HL-60/S4 (cell line): ENCODE results near the gene HSPB6.
"Not testable (repeated sequence)": the region's sequence is repeated elsewhere in the genome, so short reads cannot be mapped to it uniquely, and the experiment has no call there.

Experiments
- in situ Hi-C: fragments of 300-500 bp; cut with MboI; formaldehyde crosslinking; loops from 2 replicates; pipeline ENCODE4 v1.14.3; 2022; ENCODE audit warnings: low sequenced_read_pairs

Gene HSPB6

DNA sequence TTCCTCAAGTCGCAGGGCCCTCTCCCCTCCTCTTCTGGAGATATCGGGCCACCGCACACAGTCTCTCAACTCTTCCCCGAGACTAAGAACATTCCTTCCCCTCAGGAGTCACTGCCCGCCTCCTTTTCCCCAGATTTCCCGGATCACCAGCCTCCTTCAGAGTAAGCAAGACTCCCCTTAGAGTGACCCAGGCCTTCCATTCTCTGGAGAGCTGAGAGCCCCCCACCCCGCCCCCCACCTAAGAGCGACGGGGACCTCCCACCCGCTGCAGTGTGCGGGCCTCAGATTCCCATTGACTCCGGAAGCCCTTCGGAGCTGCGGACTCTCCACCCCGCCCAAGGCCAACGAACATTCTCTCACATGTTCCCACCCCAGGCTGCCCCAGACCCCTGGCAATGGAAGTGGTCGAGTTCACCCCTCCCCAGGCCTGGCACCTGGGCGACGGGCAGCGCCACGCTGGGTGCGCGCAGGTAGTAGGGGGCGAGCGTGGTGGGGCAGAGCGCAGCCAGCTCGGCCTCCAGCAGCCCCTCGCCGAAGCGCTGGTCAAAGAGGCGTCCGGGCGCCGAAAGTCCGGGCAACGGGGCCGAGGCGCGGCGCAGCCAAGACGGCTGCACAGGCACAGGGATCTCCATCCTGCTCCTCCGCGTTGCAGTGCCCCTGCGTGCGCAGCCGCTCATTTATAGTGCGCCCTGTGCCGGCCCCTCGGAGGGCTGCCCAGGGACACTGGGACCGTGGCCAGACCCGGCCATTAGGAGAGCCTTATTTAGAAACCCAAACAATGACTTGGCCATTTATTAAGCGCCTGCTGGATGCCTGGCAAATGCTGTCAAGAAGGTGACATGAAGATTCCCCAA, at the start of gene HSPB6:
Gene HSPB6, minus strand, starts transcription at position 653 of the 854 bp plus-strand sequence. Its CDS starts 21 bp downstream, at position 632.
- in situ Hi-C loops = no loop called here

GRCh38 chr19:35806597-35806996, 49.8 kb upstream of the HSPB6 start:
- in situ Hi-C loops = no loop called here

- in situ Hi-C loops = no loop called here
Measured at GRCh38 chr19:35805526-35806102, 48.8 kb upstream of the HSPB6 start.

- in situ Hi-C loops = no loop called here
Measured at GRCh38 chr19:35801828-35802227, 45.0 kb upstream of the HSPB6 start.

DNA sequence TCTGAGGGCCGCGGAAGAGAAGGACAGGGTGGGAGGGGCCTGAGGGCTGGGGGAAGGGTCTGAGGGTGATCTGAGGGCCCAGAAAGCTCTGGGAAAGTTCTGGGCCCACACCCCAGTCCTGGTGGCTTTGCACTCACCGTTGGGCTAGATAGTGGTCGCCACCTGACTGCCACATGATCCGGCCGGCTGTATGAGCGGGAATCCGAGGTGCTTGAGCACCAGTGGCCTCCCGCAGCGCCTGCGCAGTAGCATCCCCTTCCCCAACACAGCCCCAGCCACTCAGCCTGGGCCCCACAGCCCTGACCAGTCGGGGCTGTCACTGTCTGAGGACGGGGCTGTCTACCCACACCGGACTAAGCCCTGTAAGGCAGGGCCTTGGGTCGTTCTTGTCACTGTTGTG, 40.8 kb upstream of the HSPB6 start:
- in situ Hi-C loops = no loop called here

GRCh38 chr19:35796645-35797542, 40.1 kb upstream of the HSPB6 start:
- in situ Hi-C loops = no loop called here

- in situ Hi-C loops = not testable (repeated sequence)
Measured at GRCh38 chr19:35795564-35795963, 38.7 kb upstream of the HSPB6 start.

DNA sequence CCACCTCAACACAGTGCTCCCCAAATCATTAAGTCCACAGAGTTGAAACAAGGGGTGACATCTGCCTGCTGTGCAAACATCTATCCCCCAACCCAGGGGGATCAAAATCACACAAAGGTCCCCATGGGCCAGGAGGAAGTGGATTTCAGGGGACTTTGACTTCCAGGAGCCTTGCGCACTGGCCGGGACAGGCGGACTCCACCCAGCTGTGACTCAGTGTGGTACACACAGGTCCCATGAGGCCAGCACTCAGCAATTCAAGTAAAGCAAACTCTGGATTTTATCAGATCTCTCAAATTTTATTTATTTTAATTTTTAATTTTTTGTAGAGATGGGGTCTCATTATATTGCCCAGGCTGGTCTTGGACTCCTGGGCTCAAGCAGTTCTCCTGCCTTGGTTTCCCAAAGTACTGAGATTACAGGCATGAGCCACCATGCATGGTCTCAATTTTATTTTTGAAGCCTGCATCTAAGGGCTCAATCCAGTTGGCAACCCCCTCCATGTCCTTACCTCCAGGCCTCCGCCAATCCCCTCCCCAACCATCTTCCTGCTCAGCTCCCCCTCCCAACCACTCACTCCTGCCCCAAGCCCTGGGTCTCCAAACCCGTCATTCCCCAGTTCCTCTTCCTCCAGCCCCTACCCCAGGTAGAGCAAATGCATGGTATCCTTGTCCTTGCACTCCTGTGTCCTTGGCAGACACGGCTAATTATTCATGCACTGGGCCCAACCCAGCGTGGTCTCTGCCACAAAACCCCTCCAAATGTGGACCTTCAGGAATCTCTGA, 36.7 kb upstream of the HSPB6 start:
- in situ Hi-C loops = no loop called here

DNA sequence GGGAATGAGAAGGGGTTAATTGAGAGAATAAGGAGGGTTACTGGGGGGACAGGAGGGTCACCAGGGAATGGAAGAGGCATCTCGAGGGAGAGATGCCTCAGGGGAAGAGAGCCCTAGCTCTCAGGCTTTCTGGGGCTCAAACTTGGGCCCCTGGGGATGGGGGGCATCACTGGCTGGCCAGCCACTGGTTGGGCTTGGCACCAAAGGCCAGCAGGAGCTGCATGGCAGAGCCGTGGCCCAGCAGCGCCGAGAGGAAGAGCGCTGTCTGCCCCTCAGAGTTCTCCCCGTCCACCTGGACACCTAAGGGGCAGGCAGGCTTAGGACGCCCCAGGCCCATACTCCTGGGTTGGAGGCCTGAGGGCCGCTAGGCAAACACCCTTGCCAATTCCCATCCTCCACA, 36.1 kb upstream of the HSPB6 start:
- in situ Hi-C loops = no loop called here

DNA sequence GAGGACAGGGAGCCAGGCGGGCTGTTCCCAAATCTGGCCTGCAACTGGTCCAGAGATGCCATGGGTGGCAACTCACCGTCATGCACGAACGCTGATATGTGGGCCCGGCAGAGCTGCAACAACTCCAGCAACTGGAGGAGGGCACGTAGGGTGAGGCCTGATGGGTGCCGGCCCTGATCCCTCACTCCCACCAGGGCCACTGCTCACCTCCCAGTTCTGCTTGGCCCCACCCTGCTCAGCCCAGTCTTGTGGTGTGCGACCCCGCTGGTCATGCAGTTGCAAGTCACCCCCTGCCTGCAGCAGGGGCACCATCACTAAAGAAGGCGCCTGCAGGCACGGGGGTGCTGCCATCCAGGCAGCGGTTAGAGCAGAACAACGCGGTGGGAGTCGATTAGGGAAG, 35.5 kb upstream of the HSPB6 start:
- in situ Hi-C loops = no loop called here

DNA sequence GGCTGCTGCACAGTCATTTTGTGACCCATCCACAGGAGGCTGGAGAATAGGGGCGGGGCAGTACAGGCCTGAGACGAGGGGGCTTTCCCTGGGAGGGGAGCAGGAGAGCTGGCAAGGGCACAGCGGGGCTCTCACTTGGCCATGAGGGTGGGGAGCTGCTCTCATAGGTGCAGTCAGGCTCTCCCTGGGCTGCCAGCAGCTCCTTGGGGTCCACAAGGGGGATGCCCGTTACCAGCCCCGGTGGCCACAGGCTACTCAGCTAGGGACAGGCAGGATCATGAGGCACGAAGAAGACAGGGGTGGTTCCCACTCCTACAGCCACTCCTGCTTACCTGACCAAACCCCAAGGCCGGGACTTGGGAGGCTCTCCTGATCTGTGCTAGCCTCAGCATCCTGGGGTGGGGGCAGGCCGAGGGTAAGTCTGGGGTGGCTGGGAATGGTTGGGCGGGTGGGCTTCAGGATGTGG, 35.0 kb upstream of the HSPB6 start:
- in situ Hi-C loops = no loop called here

- in situ Hi-C loops = no loop called here
Measured at GRCh38 chr19:35790981-35791813, 34.4 kb upstream of the HSPB6 start.

GRCh38 chr19:35789978-35790944, 33.4 kb upstream of the HSPB6 start:
- in situ Hi-C loops = no loop called here

- in situ Hi-C loops = no loop called here
Measured at GRCh38 chr19:35789195-35789977, 32.6 kb upstream of the HSPB6 start.

GRCh38 chr19:35788205-35788960, 31.6 kb upstream of the HSPB6 start:
- in situ Hi-C loops = no loop called here

DNA sequence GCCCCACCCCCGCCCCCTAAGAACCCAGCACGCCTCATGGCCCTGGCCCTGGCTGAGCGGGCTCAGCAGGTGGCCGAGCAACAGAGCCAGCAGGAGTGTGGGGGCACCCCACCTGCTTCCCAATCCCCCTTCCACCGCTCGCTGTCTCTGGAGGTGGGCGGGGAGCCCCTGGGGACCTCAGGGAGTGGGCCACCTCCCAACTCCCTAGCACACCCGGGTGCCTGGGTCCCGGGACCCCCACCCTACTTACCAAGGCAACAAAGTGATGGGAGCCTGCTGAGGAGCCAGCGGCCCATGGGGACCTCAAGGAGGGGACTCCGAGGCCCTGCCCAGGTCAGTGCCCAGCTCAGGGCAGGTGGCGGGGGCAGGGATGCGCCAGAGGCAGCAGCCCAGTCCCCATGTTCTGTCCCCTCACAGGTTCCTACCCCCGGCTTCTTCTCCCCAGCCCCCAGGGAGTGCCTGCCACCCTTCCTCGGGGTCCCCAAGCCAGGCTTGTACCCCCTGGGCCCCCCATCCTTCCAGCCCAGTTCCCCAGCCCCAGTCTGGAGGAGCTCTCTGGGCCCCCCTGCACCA, 30.5 kb upstream of the HSPB6 start:
- in situ Hi-C loops = no loop called here
